ENCODE results near the gene PDSS2. TPM values are rescaled to one million over a fixed set of nuclear protein-coding genes. Genes with fewer than 3 reads are reported as not detected.

Gene PDSS2
- total RNA-seq, 1 experiment from 2014 or later = 17.8 TPM

DNA sequence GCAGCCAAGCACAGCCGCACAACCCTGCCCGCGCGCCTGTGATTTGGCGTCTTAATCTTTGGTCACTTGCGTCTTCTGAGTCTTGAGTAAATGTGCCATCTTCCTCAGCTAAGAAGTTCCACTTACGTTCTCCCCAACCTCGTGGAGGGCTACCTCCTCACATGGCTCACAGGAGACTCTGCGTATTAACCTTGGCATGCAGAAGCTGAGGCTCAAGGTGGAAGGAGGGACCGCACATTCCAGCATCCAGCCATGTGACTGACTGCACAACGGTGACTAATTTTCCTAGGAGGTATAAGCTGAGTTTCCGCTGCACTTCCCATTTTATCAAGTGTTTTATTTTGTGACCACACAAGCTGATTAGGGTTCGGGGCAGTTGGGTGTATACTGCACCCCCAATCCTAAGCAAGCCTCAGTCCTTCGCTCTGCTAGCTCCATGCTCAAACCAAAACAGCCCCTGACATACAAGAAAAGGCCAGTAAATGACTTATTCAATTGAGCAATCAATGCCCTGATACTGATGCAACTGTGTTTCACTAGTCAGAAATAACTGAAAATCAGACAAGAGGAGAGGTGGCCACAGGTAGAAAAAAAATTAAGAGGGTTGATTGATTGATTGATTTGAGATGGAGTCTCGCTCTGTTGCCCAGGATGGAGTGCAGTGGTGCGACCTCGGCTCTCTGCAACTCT lies 351.0 kb downstream of the PDSS2 start:
- H3F3A ChIP-seq (ENCODE audit: insufficient read depth, low read depth) = no peaks in the 10 kb centered on the region
- no peak overlapping the region for H3K27ac ChIP-seq
- no peak for DNase-seq
- no peaks in the 10 kb centered on the region for H3K9me2 ChIP-seq (ENCODE audit: insufficient read depth)
- POLR2A ChIA-PET (ENCODE audit: unreplicated experiment) = no interaction called here
- H2AFZ ChIP-seq = no peak overlapping the region
- H3K4me2 ChIP-seq = no peak overlapping the region
- TF ChIP-seq, protein P1, sequence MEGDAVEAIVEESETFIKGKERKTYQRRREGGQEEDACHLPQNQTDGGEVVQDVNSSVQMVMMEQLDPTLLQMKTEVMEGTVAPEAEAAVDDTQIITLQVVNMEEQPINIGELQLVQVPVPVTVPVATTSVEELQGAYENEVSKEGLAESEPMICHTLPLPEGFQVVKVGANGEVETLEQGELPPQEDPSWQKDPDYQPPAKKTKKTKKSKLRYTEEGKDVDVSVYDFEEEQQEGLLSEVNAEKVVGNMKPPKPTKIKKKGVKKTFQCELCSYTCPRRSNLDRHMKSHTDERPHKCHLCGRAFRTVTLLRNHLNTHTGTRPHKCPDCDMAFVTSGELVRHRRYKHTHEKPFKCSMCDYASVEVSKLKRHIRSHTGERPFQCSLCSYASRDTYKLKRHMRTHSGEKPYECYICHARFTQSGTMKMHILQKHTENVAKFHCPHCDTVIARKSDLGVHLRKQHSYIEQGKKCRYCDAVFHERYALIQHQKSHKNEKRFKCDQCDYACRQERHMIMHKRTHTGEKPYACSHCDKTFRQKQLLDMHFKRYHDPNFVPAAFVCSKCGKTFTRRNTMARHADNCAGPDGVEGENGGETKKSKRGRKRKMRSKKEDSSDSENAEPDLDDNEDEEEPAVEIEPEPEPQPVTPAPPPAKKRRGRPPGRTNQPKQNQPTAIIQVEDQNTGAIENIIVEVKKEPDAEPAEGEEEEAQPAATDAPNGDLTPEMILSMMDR (conservative IDR thresholded peaks at IDR 0.05) = no peak
- TF ChIP-seq EZH2 (IDR thresholded peaks at IDR 0.05; ENCODE audit: low read depth) = no peak
- BruUV-seq (replicated peaks) = no TSS peak
- no peaks in the 10 kb centered on the region for H3K9me3 ChIP-seq (ENCODE audit: insufficient read depth, low read depth)
- intact Hi-C loops (cut with micrococcal nuclease; ENCODE audit: unreplicated experiment) = no loop called here
- H3K4me3 ChIP-seq = no peak overlapping the region
- H4K20me1 ChIP-seq (ENCODE audit: insufficient read depth) = no peaks in the 10 kb centered on the region
- H3K27me3 ChIP-seq (ENCODE audit: insufficient read depth, low read depth) = no peaks in the 10 kb centered on the region
- H3K79me2 ChIP-seq (ENCODE audit: low read depth) = peaks cover 3% of the 10 kb centered on the region; the same call in 1 of the 2 replicates
- H3K4me1 ChIP-seq (replicated peaks; ENCODE audit: insufficient read depth) = 0 out of 2 replicates have a peak, but pooled peaks cover under 1% of the 10 kb centered on the region
- CTCF ChIA-PET = no interaction called here
- H3K36me3 ChIP-seq (ENCODE audit: low read depth) = no peaks in the 10 kb centered on the region

DNA sequence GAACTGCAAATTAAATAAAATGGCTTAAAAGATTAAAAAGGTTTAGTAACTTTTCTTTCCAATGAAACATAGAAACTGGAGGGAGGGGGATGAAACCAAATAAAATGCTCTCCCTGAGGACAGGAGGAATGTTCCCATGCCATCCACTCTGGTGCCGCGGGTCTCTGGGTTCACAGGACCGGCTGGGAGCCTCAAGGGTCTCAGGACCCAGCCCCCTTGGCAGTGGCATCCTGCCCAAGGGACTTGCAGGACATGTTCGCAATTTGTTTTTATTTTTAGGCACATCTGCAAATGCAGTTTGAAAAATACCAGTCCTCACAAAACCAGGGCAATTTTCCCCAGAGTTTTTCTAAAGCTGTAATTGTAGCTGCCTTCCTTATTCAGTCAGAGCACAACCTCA lies 351.6 kb downstream of the PDSS2 start:
- ChIA-PET POLR2A (ENCODE audit: unreplicated experiment) (no interaction called here), CTCF (no interaction called here)
- no peaks in the 10 kb centered on the region for H3F3A ChIP-seq (ENCODE audit: insufficient read depth, low read depth)
- H3K9me3 ChIP-seq (ENCODE audit: insufficient read depth, low read depth) = no peaks in the 10 kb centered on the region
- no peaks in the 10 kb centered on the region for H3K36me3 ChIP-seq (ENCODE audit: low read depth)
- no peaks in the 10 kb centered on the region for H3K4me1 ChIP-seq (replicated peaks; ENCODE audit: insufficient read depth)
- no peak overlapping the region for H3K27ac ChIP-seq
- H2AFZ ChIP-seq = no peak overlapping the region
- no TSS peak for BruUV-seq (replicated peaks)
- no peak for DNase-seq
- no peak overlapping the region for H3K4me3 ChIP-seq
- no peak overlapping the region for H3K4me2 ChIP-seq
- no peaks in the 10 kb centered on the region for H3K27me3 ChIP-seq (ENCODE audit: insufficient read depth, low read depth)
- no peak for TF ChIP-seq EZH2 (IDR thresholded peaks at IDR 0.05; ENCODE audit: low read depth)
- TF ChIP-seq, protein P1 (conservative IDR thresholded peaks at IDR 0.05) = no peak
- intact Hi-C loops (cut with micrococcal nuclease; ENCODE audit: unreplicated experiment) = no loop called here
- no peaks in the 10 kb centered on the region for H4K20me1 ChIP-seq (ENCODE audit: insufficient read depth)
- no peaks in the 10 kb centered on the region for H3K9me2 ChIP-seq (ENCODE audit: insufficient read depth)
- H3K79me2 ChIP-seq (ENCODE audit: low read depth) = peaks cover 3% of the 10 kb centered on the region; the same call in 1 of the 2 replicates

DNA sequence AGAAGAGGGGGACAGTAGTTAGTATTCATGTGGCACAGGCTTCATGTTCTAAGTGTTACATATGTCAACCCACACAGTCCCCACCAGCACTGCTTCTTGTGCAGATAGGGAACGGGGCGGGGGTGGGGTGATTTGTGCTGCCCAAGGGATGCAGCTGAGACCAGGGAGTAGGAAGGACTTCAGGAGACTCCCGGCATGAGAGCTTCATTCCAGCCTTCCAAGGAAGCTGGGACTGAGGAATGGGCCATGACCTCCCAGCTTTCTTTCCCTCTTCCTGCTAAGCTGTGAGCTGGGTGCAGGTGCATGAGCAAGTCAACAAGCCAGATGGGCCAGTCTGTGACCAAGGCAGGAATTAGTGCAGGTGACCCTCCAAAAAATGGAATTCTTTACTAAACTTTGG lies 353.2 kb downstream of the PDSS2 start:
- Histone ChIP-seq H3K79me2 (ENCODE audit: low read depth) (no peaks in the 10 kb centered on the region; the same call in 1 of the 2 replicates), H2AFZ (no peak overlapping the region), H3K4me2 (no peak overlapping the region), H3K4me1 (replicated peaks; ENCODE audit: insufficient read depth) (no peaks in the 10 kb centered on the region), H4K20me1 (ENCODE audit: insufficient read depth) (no peaks in the 10 kb centered on the region), H3K9me2 (ENCODE audit: insufficient read depth) (no peaks in the 10 kb centered on the region), H3K9me3 (ENCODE audit: insufficient read depth, low read depth) (no peaks in the 10 kb centered on the region), H3K4me3 (no peak overlapping the region), H3F3A (ENCODE audit: insufficient read depth, low read depth) (no peaks in the 10 kb centered on the region), H3K27me3 (ENCODE audit: insufficient read depth, low read depth) (no peaks in the 10 kb centered on the region), H3K36me3 (ENCODE audit: low read depth) (no peaks in the 10 kb centered on the region), H3K27ac (no peak overlapping the region)
- BruUV-seq (replicated peaks) = no TSS peak
- no peak for DNase-seq
- ChIA-PET POLR2A (ENCODE audit: unreplicated experiment) (interaction anchor here (0.6 kb wide), 1 partner anchor 9 kb away, joined by 7 read pairs; the partner anchor contains the start of gene BEND3), CTCF (interaction anchor here (0.6 to 0.7 kb wide), 3 partner anchors 182 to 771 kb away, joined by 3 to 4 read pairs (median 3); no protein-coding TSS in a partner anchor)
- TF ChIP-seq EZH2 (IDR thresholded peaks at IDR 0.05; ENCODE audit: low read depth) = no peak
- TF ChIP-seq, protein P1 (conservative IDR thresholded peaks at IDR 0.05) = no peak
- intact Hi-C loops (cut with micrococcal nuclease; ENCODE audit: unreplicated experiment) = no loop called here
